ENCODE data around the gene LCOR. TPM values are rescaled to one million over a fixed set of nuclear protein-coding genes. Genes with fewer than 3 reads are reported as not detected.

LCOR gene
- total RNA-seq, 4 donors from 2014 or later = 29.1 to 60.9 (median 42.4) TPM

GRCh38 chr10:96982149-96982930, 150.2 kb downstream of the LCOR start:
- intact Hi-C loops (cut with DNase I) = no loop called here
- Histone ChIP-seq H3K4me1 (no peaks in the 10 kb centered on the region), H3K9me3 (no peaks in the 10 kb centered on the region), H3K4me3 (replicated peaks in 1 of 3) (no peak overlapping the region), H3K36me3 (peaks cover 0 to 13% of the 10 kb centered on the region in 2 donors), H3K27me3 (no peaks in the 10 kb centered on the region), H3K27ac (no peak overlapping the region)
- 94 to 95% methylated on average over 11 of the region's 12 CpGs for WGBS, 2 donors
- DNase-seq = no peak
- TF ChIP-seq POLR2A (IDR thresholded peaks at IDR 0.05) = no peak
- no peak for TF ChIP-seq CTCF (IDR thresholded peaks at IDR 0.05)

GRCh38 chr10:96984541-96985131, 152.5 kb downstream of the LCOR start:
- Histone ChIP-seq H3K27me3 (no peaks in the 10 kb centered on the region), H3K9me3 (no peaks in the 10 kb centered on the region), H3K27ac (no peak overlapping the region), H3K4me3 (replicated peaks in 1 of 3) (no peak overlapping the region), H3K36me3 (peaks cover 0 to 13% of the 10 kb centered on the region in 2 donors), H3K4me1 (no peaks in the 10 kb centered on the region)
- no peak for TF ChIP-seq CTCF (IDR thresholded peaks at IDR 0.05)
- TF ChIP-seq POLR2A (IDR thresholded peaks at IDR 0.05) = no peak
- 66 to 70% methylated on average over 14 of the region's 14 CpGs for WGBS, 2 donors
- no peak for DNase-seq
- intact Hi-C loops (cut with DNase I) = no loop called here

GRCh38 chr10:96986200-96986856, 154.2 kb downstream of the LCOR start:
- H3K27me3 ChIP-seq = no peaks in the 10 kb centered on the region
- H3K4me1 ChIP-seq = no peaks in the 10 kb centered on the region
- H3K4me3 ChIP-seq (replicated peaks in 1 of 3) = no peak overlapping the region
- TF ChIP-seq POLR2A (IDR thresholded peaks at IDR 0.05) = no peak
- no peak for TF ChIP-seq CTCF (IDR thresholded peaks at IDR 0.05)
- H3K36me3 ChIP-seq = peaks cover 0 to 6% of the 10 kb centered on the region in 2 donors
- intact Hi-C loops (cut with DNase I) = no loop called here
- no peaks in the 10 kb centered on the region for H3K9me3 ChIP-seq
- no peak for DNase-seq
- H3K27ac ChIP-seq = no peak overlapping the region
- WGBS, 2 donors = 94 to 96% methylated on average over 6 of the region's 6 CpGs

- Histone ChIP-seq H3K36me3 (no peaks in the 10 kb centered on the region), H3K4me3 (replicated peaks in 1 of 3) (no peak overlapping the region), H3K27me3 (no peaks in the 10 kb centered on the region), H3K9me3 (no peaks in the 10 kb centered on the region), H3K4me1 (no peaks in the 10 kb centered on the region), H3K27ac (no peak overlapping the region)
- TF ChIP-seq CTCF (IDR thresholded peaks at IDR 0.05) (no peak), POLR2A (IDR thresholded peaks at IDR 0.05) (no peak)
- intact Hi-C loops (cut with DNase I) = no loop called here
- WGBS, 2 donors = 74 to 97% methylated on average over 2 of the region's 2 CpGs
- no peak for DNase-seq
These were observed 155.2 kb downstream of the LCOR start for GRCh38 chr10:96987141-96987841.

Data from thyroid gland (tissue), 4 donors.